Tibial artery (tissue), 4 donors: Measurements from ENCODE around the gene EMX1.
A peak's percentile ranks its signal among the peaks of the same experiment; 100 is the strongest.

ENCODE experiments used
- DNase-seq, 2 donors: peaks; one replicate each; pipeline ENCODE4 v3.0.0-alpha.2; 2019
- H3K27ac ChIP-seq, 2 donors: fragments of 200-600 bp; sonication (generic) in 1 of 2; 1 replicate in 1 of 2; 2 replicates in 1 of 2; pipeline ENCODE4 v1.5.1; 2018 to 2019; ENCODE audit warnings: mild to moderate bottlenecking in 1 of 2
- H3K27me3 ChIP-seq, 2 donors: fragments of 200-600 bp; sonication (generic) in 1 of 2; one replicate each; pipeline versions ENCODE4 v1.5.1 to v1.6.0; 2016 to 2019
- H3K36me3 ChIP-seq, 3 donors: fragments of 200-600 bp; sonication (generic) in 2 of 3; one replicate each; pipeline ENCODE4 v1.5.1; 2016 to 2019; ENCODE audit warnings: mild to moderate bottlenecking in 2 of 3
- H3K4me1 ChIP-seq, 4 donors: fragments of 200-600 bp; sonication (generic) in 2 of 4; 1 replicate in 3 of 4; 2 replicates in 1 of 4; pipeline ENCODE4 v1.5.1; 2016 to 2019
- H3K4me3 ChIP-seq, 2 donors: fragments of 200-600 bp; sonication (generic) in 1 of 2; 1 replicate in 1 of 2; 2 replicates in 1 of 2; pipeline ENCODE4 v1.5.1; 2018 to 2019; ENCODE audit warnings: mild to moderate bottlenecking in 2 of 2
- H3K9me3 ChIP-seq, 3 donors: fragments of 200-600 bp; sonication (generic) in 1 of 3; one replicate each; pipeline ENCODE4 v1.5.1; 2016 to 2019
- CTCF ChIP-seq, 2 experiments: fragments of 200-600 bp in 1 of 2; fragments of 450-650 bp in 1 of 2; IDR thresholded peaks; one replicate each; pipeline ENCODE4 v1.5.1; 2017 to 2019; ENCODE audit warnings: antibody characterized with exemption in 2 of 2, mild to moderate bottlenecking in 1 of 2, moderate library complexity in 1 of 2
- intact Hi-C: fragments of 100-400 bp; cut with DNase I; formaldehyde crosslinking; loops from one replicate; pipeline ENCODE4 v1.15.0; 2023; ENCODE audit warnings: low total_unique reads

The EMX1 gene

GRCh38 chr2:72917138-72917876 lies at the start of gene EMX1:
EMX1 (plus strand) TSS chr2:72917519; CDS start chr2:72917853, 334 bp downstream.
- Histone ChIP-seq H3K9me3 (no peaks in the 10 kb centered on the region), H3K36me3 (no peaks in the 10 kb centered on the region), H3K27ac (no peak within 1 kb of the TSS), H3K27me3 (peaks cover 10 to 100% of the 10 kb centered on the region in 2 donors), H3K4me1 (peaks cover 0 to 53% (median 50%) of the 10 kb centered on the region in 4 donors), H3K4me3 (peak within 1 kb of the TSS; percentile 31 to 48)
- TF ChIP-seq CTCF (IDR thresholded peaks at IDR 0.05), result no peak
- intact Hi-C loops, result no loop called here
- no peak for DNase-seq

- DNase-seq, result no peak
- H3K27ac ChIP-seq, result no peak overlapping the region
- intact Hi-C loops, result no loop called here
- H3K36me3 ChIP-seq, result no peaks in the 10 kb centered on the region
- no peaks in the 10 kb centered on the region for H3K9me3 ChIP-seq
- no peak for TF ChIP-seq CTCF (IDR thresholded peaks at IDR 0.05)
- no peaks in the 10 kb centered on the region for H3K4me1 ChIP-seq
- H3K4me3 ChIP-seq, result no peak overlapping the region
- H3K27me3 ChIP-seq, result peaks cover 0 to 3% of the 10 kb centered on the region in 2 donors
These were observed 46.3 kb upstream of the EMX1 start for GRCh38 chr2:72871060-72871459.

GRCh38 chr2:72871880-72872279 lies 45.4 kb upstream of the EMX1 start:
- H3K9me3 ChIP-seq, result no peaks in the 10 kb centered on the region
- H3K4me3 ChIP-seq, result no peak overlapping the region
- intact Hi-C loops, result no loop called here
- H3K27me3 ChIP-seq, result peaks cover 0 to 3% of the 10 kb centered on the region in 2 donors
- H3K36me3 ChIP-seq, result no peaks in the 10 kb centered on the region
- no peaks in the 10 kb centered on the region for H3K4me1 ChIP-seq
- no peak for DNase-seq
- no peak overlapping the region for H3K27ac ChIP-seq
- no peak for TF ChIP-seq CTCF (IDR thresholded peaks at IDR 0.05)

DNA sequence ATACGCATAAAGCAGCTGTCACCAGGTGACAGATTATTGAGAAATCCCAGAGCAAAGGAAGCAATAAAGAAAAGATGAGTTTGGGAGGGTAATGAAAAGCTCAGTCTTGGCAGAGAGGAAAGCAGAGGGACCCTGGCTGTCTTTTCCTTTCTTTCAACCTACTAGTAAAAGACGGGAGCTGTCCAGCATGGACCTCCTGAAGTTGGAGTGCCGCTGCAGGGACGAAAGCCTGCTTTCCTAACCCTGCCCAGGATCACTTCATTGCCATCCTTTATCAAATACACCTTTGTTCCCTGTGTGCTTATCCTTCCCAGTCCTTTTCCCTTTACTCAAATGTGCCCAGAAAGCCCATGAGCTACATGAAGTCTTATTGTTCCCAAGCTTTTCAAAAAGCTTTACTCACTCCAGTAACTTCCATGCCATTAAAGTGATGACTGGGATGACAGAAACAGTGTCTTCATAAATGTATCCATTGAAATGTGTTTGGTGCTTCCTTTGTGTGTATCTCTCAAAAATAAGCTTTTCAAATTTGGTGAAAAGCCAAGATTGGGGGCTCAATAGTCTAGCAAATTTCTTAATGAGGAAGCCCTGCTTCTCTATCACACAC lies 33.9 kb upstream of the EMX1 start:
- no peak overlapping the region for H3K27ac ChIP-seq
- no peaks in the 10 kb centered on the region for H3K9me3 ChIP-seq
- peaks cover 0 to 14% of the 10 kb centered on the region in 2 donors for H3K27me3 ChIP-seq
- no peak for DNase-seq
- no peak for TF ChIP-seq CTCF (IDR thresholded peaks at IDR 0.05)
- intact Hi-C loops, result no loop called here
- no peaks in the 10 kb centered on the region for H3K36me3 ChIP-seq
- H3K4me3 ChIP-seq, result no peak overlapping the region
- H3K4me1 ChIP-seq, result peaks cover 0 to 16% (median 8%) of the 10 kb centered on the region in 4 donors

GRCh38 chr2:72886505-72887031 lies 30.8 kb upstream of the EMX1 start:
- no peak for TF ChIP-seq CTCF (IDR thresholded peaks at IDR 0.05)
- H3K27me3 ChIP-seq, result no peaks in the 10 kb centered on the region
- peak overlapping the region; percentile 87 to 93 for H3K27ac ChIP-seq
- H3K4me3 ChIP-seq, result peak overlapping the region; percentile 73 to 77
- H3K9me3 ChIP-seq, result no peaks in the 10 kb centered on the region
- intact Hi-C loops, result no loop called here
- no peak for DNase-seq
- peaks cover 0 to 10% (median 10%) of the 10 kb centered on the region in 3 donors for H3K36me3 ChIP-seq
- H3K4me1 ChIP-seq, result peaks cover 0 to 30% (median 14%) of the 10 kb centered on the region in 4 donors
